Pancreas (tissue), 10 donors: ENCODE measurements around the gene PFAS. TPM values are rescaled to one million over a fixed set of nuclear protein-coding genes. Genes with fewer than 3 reads are reported as not detected.

Experiments
- ATAC-seq, 4 donors: fragments of 200-7000 bp; cut with Tn5 transposase; one replicate each; pipeline versions ENCODE4 v1.8.0 to v1.9.1; 2020; ENCODE audit warnings: mild to moderate bottlenecking in 4 of 4, moderate library complexity in 4 of 4
- DNase-seq, 6 donors: peaks; one replicate each; pipeline ENCODE4 v3.0.0-alpha.2; 2020
- FAIRE-seq: peaks from 2 replicates; lab custom pipeline; 2012; peaks lifted over from hg19 to GRCh38; lab: Jason Lieb, UNC
- H3K27ac ChIP-seq, 4 donors: fragments of 200-600 bp; sonication (generic); 1 replicate in 3 of 4; 2 replicates in 1 of 4; pipeline versions ENCODE4 v1.5.0 to v1.8.0; 2020
- H3K27me3 ChIP-seq, 4 donors: fragments of 200-600 bp; one replicate each; pipeline ENCODE4 v1.8.0; 2021
- H3K36me3 ChIP-seq, 3 donors: fragments of 200-600 bp; sonication (generic) in 1 of 3; one replicate each; pipeline versions ENCODE4 v1.5.0 to v1.8.0; 2020 to 2021
- H3K4me1 ChIP-seq, 3 donors: fragments of 200-600 bp; one replicate each; pipeline ENCODE4 v1.8.0; 2021
- H3K4me3 ChIP-seq, 4 donors: fragments of 200-600 bp; sonication (generic) in 2 of 4; one replicate each; pipeline versions ENCODE4 v1.5.0 to v1.8.0; 2020 to 2021
- H3K9me3 ChIP-seq, 4 donors: fragments of 200-600 bp; one replicate each; pipeline ENCODE4 v1.8.0; 2021
- WGBS, 2 donors: extraction: QIAGEN DNeasy Blood & Tissue Kit; methylation state at CpG; one replicate each; pipeline ENCODE4 v1.1.7; 2013; 5-methylcytosine and 5-hydroxymethylcytosine counted together
- intact Hi-C, 3 donors: fragments of 100-400 bp; cut with DNase I; formaldehyde crosslinking; loops; one replicate each; pipeline versions ENCODE4 v1.11.1 to v1.14.2; 2022
- polyA plus RNA-seq, 2 donors: library from polyadenylated mRNA; stranded (reverse); fragments of 200-250 nt; gene quantifications; one replicate each; pipeline ENCODE4 v1.2.3, GENCODE V29; 2013
- total RNA-seq, 6 donors: library from RNA; stranded (reverse); fragmentation: NEBNext Ultra II Directional in 4 of 6; extraction: Animal tissue kit (Norgen Biotek cat#: 25700) in 4 of 6; gene quantifications; one replicate each; pipeline versions ENCODE4 v1.2.1 to v1.2.4, GENCODE V29; 2021 to 2023
- TF ChIP-seq, protein P1 (sequence below), 4 donors: fragments of 200-600 bp; sonication (generic) in 3 of 4; IDR thresholded peaks; one replicate each; pipeline versions ENCODE4 v1.5.0 to v1.8.0; 2021; ENCODE audit warnings: antibody characterized with exemption in 4 of 4
- donor health status: healthy with polysubstance abuse.
- donor health status: DM: no; HTN: no; CAD: no; lungs with moderate emphysema.
- donor health status: DM: no; HTN: no; CAD: no.
- donor health status: control.
- donor health status: control.
- donor health status: Bipolar disorder and iron deficiency.
- donor health status: DM: yes; HTN: yes; CAD: no.
- donor health status: DM: no; HTN: no; CAD: no.
- donor health status: DM: no; HTN: no; CAD: no.
- donor health status: DM: yes; HTN: yes; CAD: no.

Gene PFAS
- total and polyA plus RNA-seq, 8 donors: 11.5 to 21.4 (median 18.7) TPM

DNA sequence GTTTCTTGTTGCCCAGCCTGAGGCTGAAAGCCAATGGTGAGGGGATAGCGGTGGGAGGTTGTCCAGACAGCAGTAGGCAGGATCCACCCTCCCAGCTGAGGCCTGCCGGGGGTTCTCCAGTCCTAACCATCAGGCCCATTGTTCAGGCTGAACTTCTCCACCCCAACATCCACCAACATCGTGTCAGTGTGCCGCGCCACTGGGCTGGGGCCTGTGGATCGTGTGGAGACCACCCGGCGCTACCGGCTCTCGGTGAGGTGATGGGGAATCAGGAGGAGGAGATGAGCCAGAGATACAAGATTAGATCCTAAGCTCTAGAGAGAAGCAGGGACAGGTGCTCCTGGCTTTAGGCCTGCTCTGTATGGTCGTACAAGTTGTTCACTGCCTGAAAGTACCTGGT is 5.8 kb downstream of the PFAS start:
- no peaks in the 10 kb centered on the region for H3K4me1 ChIP-seq
- DNase-seq (no peak), FAIRE-seq (no peak), ATAC-seq (no peak)
- H3K27me3 ChIP-seq: no peaks in the 10 kb centered on the region
- H3K9me3 ChIP-seq: no peaks in the 10 kb centered on the region
- 94 to 95% methylated on average over 11 of the region's 11 CpGs for WGBS, 2 donors
- TF ChIP-seq, protein P1, sequence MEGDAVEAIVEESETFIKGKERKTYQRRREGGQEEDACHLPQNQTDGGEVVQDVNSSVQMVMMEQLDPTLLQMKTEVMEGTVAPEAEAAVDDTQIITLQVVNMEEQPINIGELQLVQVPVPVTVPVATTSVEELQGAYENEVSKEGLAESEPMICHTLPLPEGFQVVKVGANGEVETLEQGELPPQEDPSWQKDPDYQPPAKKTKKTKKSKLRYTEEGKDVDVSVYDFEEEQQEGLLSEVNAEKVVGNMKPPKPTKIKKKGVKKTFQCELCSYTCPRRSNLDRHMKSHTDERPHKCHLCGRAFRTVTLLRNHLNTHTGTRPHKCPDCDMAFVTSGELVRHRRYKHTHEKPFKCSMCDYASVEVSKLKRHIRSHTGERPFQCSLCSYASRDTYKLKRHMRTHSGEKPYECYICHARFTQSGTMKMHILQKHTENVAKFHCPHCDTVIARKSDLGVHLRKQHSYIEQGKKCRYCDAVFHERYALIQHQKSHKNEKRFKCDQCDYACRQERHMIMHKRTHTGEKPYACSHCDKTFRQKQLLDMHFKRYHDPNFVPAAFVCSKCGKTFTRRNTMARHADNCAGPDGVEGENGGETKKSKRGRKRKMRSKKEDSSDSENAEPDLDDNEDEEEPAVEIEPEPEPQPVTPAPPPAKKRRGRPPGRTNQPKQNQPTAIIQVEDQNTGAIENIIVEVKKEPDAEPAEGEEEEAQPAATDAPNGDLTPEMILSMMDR (IDR thresholded peaks at IDR 0.05): no peak
- H3K4me3 ChIP-seq: no peak overlapping the region
- no peak overlapping the region for H3K27ac ChIP-seq
- intact Hi-C loops: loop anchor here in 2 of 3 donors (5.0 to 10.0 kb wide), 2 partner anchors 42 to 50 kb away; partner anchors contain the start of gene SLC25A35 (in 1 of the 2)
- H3K36me3 ChIP-seq: peaks cover 0 to 18% (median 0%) of the 10 kb centered on the region in 3 donors

DNA sequence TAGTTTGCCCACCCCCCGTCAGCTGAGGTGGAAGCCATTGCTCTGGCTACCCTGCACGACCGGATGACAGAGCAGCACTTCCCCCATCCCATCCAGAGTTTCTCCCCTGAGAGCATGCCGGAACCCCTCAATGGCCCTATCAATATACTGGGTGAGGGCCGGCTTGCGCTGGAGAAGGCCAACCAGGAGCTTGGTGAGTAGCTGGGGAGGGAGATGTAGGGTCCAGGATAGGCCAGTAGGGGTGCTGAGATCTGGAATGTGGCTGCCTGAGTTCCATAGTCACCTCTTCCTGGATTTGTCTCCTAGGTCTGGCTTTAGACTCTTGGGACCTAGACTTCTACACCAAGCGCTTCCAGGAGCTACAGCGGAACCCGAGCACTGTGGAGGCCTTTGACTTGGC is 6.4 kb downstream of the PFAS start:
- Histone ChIP-seq H3K9me3 (no peaks in the 10 kb centered on the region), H3K4me1 (no peaks in the 10 kb centered on the region), H3K36me3 (peaks cover 0 to 18% (median 0%) of the 10 kb centered on the region in 3 donors), H3K4me3 (no peak overlapping the region), H3K27me3 (no peaks in the 10 kb centered on the region), H3K27ac (no peak overlapping the region)
- DNase-seq: no peak
- no peak for FAIRE-seq
- intact Hi-C loops: loop anchor here in 2 of 3 donors (5.0 to 10.0 kb wide), 2 partner anchors 42 to 49 kb away; partner anchors contain the start of gene SLC25A35 (in 1 of the 2)
- WGBS, 2 donors: 97% methylated on average over 9 of the region's 9 CpGs
- TF ChIP-seq, protein P1 (IDR thresholded peaks at IDR 0.05): no peak
- ATAC-seq: no peak

DNA sequence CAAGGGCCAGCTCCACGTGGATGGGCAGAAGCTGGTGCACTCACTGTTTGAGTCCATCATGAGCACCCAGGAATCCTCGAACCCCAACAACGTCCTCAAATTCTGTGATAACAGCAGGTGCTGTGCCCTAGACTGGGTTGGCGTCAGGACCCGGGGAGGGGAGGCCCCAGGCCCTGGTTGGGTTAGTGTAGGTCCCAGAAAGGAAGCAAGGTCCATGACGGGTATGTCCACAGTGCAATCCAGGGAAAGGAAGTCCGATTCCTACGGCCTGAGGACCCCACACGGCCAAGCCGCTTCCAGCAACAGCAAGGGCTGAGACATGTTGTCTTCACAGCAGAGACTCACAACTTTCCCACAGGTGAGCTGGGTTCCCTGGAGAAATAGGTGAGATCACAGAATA is 7.2 kb downstream of the PFAS start:
- Histone ChIP-seq H3K4me1 (no peaks in the 10 kb centered on the region), H3K9me3 (no peaks in the 10 kb centered on the region), H3K27me3 (no peaks in the 10 kb centered on the region), H3K27ac (no peak overlapping the region), H3K4me3 (no peak overlapping the region), H3K36me3 (peaks cover 0 to 18% (median 0%) of the 10 kb centered on the region in 3 donors)
- FAIRE-seq (no peak), ATAC-seq (no peak), DNase-seq (no peak)
- TF ChIP-seq, protein P1 (IDR thresholded peaks at IDR 0.05): no peak
- intact Hi-C loops: loop anchor here in 2 of 3 donors (5.0 to 10.0 kb wide), 2 partner anchors 41 to 49 kb away; partner anchors contain the start of gene SLC25A35 (in 1 of the 2)
- 90 to 94% methylated on average over 10 of the region's 10 CpGs for WGBS, 2 donors

DNA sequence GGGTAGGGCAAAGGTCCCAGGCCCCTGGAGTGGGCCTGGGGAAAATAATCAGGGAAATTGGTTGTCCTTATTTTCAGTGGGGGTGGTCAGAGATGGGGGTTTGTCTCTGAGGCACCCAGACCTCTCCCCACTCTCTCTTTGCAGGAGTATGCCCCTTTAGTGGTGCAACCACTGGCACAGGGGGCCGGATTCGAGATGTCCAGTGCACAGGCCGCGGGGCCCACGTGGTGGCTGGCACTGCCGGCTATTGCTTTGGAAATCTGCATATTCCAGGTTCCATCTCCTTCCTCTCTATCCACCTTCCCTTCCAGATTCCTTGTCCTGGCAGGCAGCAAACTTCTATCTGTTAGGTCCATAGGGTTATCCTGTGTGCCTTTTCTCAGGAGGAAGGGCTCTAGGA is 7.6 kb downstream of the PFAS start:
- intact Hi-C loops: loop anchor here in 2 of 3 donors (5.0 to 10.0 kb wide), 2 partner anchors 41 to 48 kb away; partner anchors contain the start of gene SLC25A35 (in 1 of the 2)

More for the DNA sequence above, 7.6 kb downstream of the PFAS start:
- no peaks in the 10 kb centered on the region for H3K4me1 ChIP-seq
- no peak for DNase-seq
- H3K9me3 ChIP-seq: no peaks in the 10 kb centered on the region
- ATAC-seq: no peak
- WGBS, 2 donors: 98% methylated on average over 6 of the region's 6 CpGs
- FAIRE-seq: no peak
- H3K27me3 ChIP-seq: no peaks in the 10 kb centered on the region
- TF ChIP-seq, protein P1 (IDR thresholded peaks at IDR 0.05): no peak
- H3K36me3 ChIP-seq: peaks cover 0 to 18% (median 0%) of the 10 kb centered on the region in 3 donors
- no peak overlapping the region for H3K4me3 ChIP-seq
- H3K27ac ChIP-seq: no peak overlapping the region
